Measurements from ENCODE around the gene DLGAP4.

The DLGAP4 gene

GRCh38 chr20:36308986-36309385, 2.8 kb downstream of the DLGAP4 start:
- no peak for DNase-seq

- DNase-seq, result no peak
Observed at GRCh38 chr20:36309643-36310042, 3.5 kb downstream of the DLGAP4 start.

GRCh38 chr20:36310215-36310981, 4.3 kb downstream of the DLGAP4 start:
- no peak for DNase-seq

- DNase-seq, result no peak
Observed at GRCh38 chr20:36311141-36311853, 5.2 kb downstream of the DLGAP4 start.

- DNase-seq, result no peak
Observed at GRCh38 chr20:36311854-36312723, 6.0 kb downstream of the DLGAP4 start.

GRCh38 chr20:36312724-36313441, 6.7 kb downstream of the DLGAP4 start:
- no peak for DNase-seq

GRCh38 chr20:36313476-36313875, 7.3 kb downstream of the DLGAP4 start:
- no peak for DNase-seq

GRCh38 chr20:36313926-36314325, 7.8 kb downstream of the DLGAP4 start:
- no peak for DNase-seq

GRCh38 chr20:36314734-36315544, 8.8 kb downstream of the DLGAP4 start:
- no peak for DNase-seq

GRCh38 chr20:36315545-36316351, 9.6 kb downstream of the DLGAP4 start:
- DNase-seq, result no peak

GRCh38 chr20:36317675-36318074, 11.5 kb downstream of the DLGAP4 start:
- no peak for DNase-seq

- DNase-seq, result no peak
Observed at GRCh38 chr20:36318166-36318565, 12.0 kb downstream of the DLGAP4 start.

GRCh38 chr20:36319356-36320260, 13.5 kb downstream of the DLGAP4 start:
- DNase-seq, result no peak

- DNase-seq, result no peak
Observed at GRCh38 chr20:36320261-36320897, 14.2 kb downstream of the DLGAP4 start.

GRCh38 chr20:36320898-36321695, 15.0 kb downstream of the DLGAP4 start:
- no peak for DNase-seq

- DNase-seq, result no peak
Observed at GRCh38 chr20:36322131-36322530, 16.0 kb downstream of the DLGAP4 start.

GRCh38 chr20:36330091-36330490, 24.0 kb downstream of the DLGAP4 start:
- no peak for DNase-seq

- no peak for DNase-seq
Observed at GRCh38 chr20:36331209-36331608, 25.1 kb downstream of the DLGAP4 start.

All from NK-92 treated with Interleukin-12 subunit alpha and Interleukin-12 subunit beta, amount 100 ng/mL, for 24 hours (cell line).